Liver (tissue), 3 donors: ENCODE measurements around the gene CAPN10.
A peak's percentile ranks its signal among the peaks of the same experiment; 100 is the strongest.

Experiments
- ATF3 ChIP-seq: IDR thresholded peaks from 2 replicates; pipeline ENCODE4 v1.6.1; 2016; ENCODE audit warnings: antibody characterized with exemption
- CTCF ChIP-seq: fragments of 150-350 bp; IDR thresholded peaks from 2 replicates; pipeline ENCODE4 v1.5.1; 2017; ENCODE audit warnings: improper control_type of control experiment, low read depth, low read length; ENCODE audit not compliant: missing input control
- HNF4G ChIP-seq: IDR thresholded peaks from 2 replicates; pipeline ENCODE4 v1.6.1; 2016; ENCODE audit warnings: antibody characterized with exemption
- MAX ChIP-seq: IDR thresholded peaks from 2 replicates; pipeline ENCODE4 v1.6.1; 2016; ENCODE audit warnings: antibody characterized with exemption
- REST ChIP-seq: IDR thresholded peaks from 2 replicates; pipeline ENCODE4 v1.6.1; 2016; ENCODE audit warnings: antibody characterized with exemption, mild to moderate bottlenecking
- SP1 ChIP-seq: IDR thresholded peaks from 2 replicates; pipeline ENCODE4 v1.6.1; 2018; ENCODE audit warnings: antibody characterized with exemption, mild to moderate bottlenecking
- YY1 ChIP-seq: IDR thresholded peaks from 2 replicates; pipeline ENCODE4 v1.6.1; 2016; ENCODE audit warnings: antibody characterized with exemption, mild to moderate bottlenecking
- donor health status: healthy.
- donor health status: healthy.

GRCh38 chr2:240560084-240560479, 26.5 kb upstream of the CAPN10 start, which contains the start of gene DUSP28:
- peak; percentile 15 for TF ChIP-seq REST
- TF ChIP-seq CTCF: no peak
- TF ChIP-seq MAX: no peak
- no peak for TF ChIP-seq ATF3
- TF ChIP-seq YY1: no peak
- TF ChIP-seq HNF4G: no peak
- TF ChIP-seq SP1: peak; percentile 64
